Activated CD8-positive, alpha-beta memory T cell treated with anti-CD3 and anti-CD28 coated beads for 4 hours (primary cell): Measurements from ENCODE around the gene PCDHA5.

Source experiments
- DNase-seq, 2 donors: peaks; one replicate each; pipeline ENCODE4 v3.0.0-alpha.2; 2020; ENCODE audit warnings: low read depth in 2 of 2

PCDHA5 gene

DNA sequence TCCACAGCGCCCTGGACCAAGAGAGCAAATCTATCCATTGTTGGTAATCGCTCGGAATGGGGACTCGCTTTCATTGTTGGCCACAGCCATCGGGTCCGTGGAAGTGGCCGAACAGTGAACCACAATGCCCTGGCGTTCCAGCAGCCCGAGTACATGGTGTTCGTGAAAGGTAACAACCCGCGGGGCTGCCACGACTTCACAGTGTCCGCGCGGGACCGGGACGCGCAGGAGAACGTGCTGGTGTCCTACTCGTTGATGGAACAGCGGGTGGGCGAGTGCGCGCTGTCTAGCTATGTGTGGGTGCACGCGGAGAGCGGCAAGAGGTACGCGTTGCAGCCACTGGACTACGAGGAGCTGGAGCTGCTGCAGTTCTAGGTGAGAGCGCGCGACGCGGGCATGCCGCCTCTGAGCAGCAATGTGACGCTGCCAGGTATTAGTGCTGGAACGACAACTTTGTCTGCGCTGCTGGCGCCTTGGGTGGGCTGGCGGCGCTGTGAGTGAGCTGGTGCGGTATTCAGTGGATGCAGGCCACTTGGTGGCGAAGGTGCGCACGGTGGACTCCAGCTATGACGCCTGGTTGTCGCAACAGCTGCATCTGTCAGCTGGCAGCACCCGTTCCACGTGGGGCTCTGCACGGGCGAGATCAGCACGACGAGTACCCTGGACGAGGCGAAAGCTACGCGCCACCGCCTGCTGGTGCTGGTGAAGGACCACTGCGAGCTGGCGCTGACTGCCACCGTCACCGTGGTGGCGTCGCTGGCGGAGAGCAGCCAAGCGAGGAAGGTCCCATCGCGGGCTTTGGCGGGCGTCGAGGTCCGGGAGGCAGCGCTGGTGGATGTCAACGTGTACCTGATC lies 41.3 kb downstream of the PCDHA5 start:
- no peak for DNase-seq

DNA sequence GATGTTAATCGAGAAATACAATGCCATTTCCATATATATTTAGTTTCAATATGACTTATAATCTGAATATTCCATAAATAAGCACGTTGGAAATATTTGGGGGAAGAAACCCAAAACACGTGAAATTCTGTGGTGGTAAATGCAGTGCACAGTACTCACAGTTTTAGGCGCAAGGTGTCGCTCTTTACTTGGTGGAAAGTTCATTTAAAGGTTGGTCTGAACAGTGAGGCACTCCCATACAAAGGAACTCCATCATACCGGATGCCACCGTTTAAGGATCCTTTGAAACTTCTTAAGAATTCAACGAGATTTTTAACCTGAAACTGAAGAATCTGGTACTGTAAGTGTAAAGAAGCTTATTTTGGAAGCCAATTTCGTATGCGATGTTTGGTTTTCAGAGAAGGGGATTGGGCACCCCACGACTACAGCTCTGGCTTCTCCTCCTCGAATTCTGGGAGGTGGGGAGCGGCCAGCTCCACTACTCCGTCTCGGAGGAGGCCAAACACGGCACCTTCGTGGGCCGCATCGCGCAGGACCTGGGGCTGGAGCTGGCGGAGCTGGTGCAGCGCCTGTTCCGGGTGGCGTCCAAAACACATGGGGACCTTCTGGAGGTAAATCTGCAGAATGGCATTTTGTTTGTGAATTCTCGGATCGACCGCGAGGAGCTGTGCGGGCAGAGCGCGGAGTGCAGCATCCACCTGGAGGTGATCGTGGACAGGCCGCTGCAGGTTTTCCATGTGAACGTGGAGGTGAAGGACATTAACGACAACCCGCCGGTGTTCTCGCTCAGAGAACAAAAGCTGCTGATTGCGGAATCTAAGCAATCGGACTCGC lies 47.5 kb downstream of the PCDHA5 start, which contains the start of gene PCDHA11:
PCDHA11 (plus strand) TSS at position 237 of the 834 bp plus-strand sequence; CDS start at position 384, 147 bp downstream.
- no peak for DNase-seq

DNA sequence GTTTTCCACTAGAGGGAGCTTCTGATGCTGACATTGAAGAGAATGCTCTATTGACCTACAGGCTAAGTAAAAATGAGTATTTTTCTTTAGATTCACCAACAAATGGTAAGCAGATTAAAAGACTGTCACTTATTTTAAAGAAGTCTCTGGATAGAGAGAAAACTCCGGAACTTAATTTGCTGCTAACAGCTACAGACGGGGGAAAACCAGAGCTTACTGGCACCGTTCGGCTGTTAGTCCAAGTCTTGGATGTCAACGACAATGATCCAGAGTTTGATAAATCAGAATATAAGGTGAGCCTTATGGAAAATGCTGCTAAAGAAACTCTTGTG lies 48.1 kb downstream of the PCDHA5 start:
- no peak for DNase-seq

DNA sequence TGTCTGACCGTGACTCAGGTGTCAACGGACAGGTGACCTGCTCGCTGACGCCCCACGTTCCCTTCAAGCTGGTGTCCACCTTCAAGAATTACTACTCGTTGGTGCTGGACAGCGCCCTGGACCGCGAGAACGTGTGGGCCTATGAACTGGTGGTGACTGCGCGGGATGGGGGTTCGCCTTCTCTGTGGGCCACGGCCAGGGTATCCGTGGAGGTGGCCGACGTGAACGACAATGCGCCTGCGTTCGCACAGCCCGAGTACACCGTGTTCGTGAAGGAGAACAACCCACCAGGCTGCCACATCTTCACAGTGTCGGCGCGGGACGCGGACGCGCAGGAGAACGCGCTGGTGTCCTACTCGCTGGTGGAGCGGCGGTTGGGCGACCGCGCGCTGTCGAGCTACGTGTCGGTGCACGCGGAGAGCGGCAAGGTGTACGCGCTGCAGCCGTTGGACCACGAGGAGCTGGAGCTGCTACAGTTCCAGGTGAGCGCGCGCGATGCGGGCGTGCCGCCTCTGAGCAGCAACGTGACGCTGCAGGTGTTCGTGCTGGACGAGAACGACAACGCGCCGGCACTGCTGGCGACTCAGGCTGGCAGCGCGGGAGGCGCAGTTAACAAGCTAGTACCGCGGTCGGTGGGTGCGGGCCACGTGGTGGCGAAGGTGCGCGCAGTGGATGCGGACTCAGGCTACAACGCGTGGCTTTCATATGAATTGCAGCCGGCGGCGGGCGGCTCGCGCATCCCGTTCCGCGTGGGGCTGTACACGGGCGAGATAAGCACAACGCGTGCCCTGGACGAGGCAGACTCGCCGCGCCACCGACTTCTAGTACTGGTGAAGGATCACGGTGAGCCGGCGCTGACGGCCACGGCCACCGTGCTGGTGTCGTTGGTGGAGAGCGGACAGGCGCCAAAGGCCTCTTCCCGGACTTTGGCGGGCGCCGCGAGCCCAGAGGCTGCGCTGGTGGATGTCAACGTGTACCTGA lies 49.1 kb downstream of the PCDHA5 start:
- DNase-seq: no peak
